SK-N-SH (cell line): ENCODE results near the gene SSTR3.
"Not testable (repeated sequence)": the region's sequence is repeated elsewhere in the genome, so short reads cannot be mapped to it uniquely, and the experiment has no call there.

Source experiments
- GABPA ChIP-seq: IDR thresholded peaks from 2 replicates; pipeline ENCODE4 v1.4.0; 2012; ENCODE audit warnings: low read depth, mild to moderate bottlenecking
- POLR2AphosphoS5 ChIP-seq: IDR thresholded peaks from 2 replicates; pipeline ENCODE4 v1.6.1; 2012; ENCODE audit warnings: low read depth, low read length
- YY1 ChIP-seq: IDR thresholded peaks from 2 replicates; pipeline ENCODE4 v1.4.0; 2012; ENCODE audit warnings: low read depth, mild to moderate bottlenecking
- TF ChIP-seq, protein P1 (sequence below): fragments of 200-600 bp; sonication (generic); IDR thresholded peaks from 2 replicates; pipeline ENCODE4 v1.6.1; 2017; ENCODE audit warnings: antibody characterized with exemption, mild to moderate bottlenecking, moderate library complexity

DNA sequence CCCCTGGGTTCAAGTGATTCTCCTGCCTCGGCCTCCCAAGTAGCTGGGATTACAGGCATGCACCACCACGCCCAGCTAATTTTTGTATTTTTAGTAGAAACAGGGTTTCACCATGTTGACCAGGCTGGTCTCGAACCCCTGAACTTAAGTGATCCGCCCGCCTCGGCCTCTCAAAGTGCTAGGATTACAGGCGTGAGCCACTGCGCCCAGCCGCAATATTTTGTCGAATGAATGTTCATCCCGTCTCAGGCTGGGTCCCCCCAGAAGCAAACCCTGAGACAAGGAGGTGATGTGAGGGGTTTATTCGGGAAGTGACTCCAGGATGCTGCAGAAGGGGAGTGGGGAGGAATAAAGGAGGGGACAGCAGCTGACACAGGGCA lies 21.1 kb upstream of the SSTR3 start:
- TF ChIP-seq, protein P1, sequence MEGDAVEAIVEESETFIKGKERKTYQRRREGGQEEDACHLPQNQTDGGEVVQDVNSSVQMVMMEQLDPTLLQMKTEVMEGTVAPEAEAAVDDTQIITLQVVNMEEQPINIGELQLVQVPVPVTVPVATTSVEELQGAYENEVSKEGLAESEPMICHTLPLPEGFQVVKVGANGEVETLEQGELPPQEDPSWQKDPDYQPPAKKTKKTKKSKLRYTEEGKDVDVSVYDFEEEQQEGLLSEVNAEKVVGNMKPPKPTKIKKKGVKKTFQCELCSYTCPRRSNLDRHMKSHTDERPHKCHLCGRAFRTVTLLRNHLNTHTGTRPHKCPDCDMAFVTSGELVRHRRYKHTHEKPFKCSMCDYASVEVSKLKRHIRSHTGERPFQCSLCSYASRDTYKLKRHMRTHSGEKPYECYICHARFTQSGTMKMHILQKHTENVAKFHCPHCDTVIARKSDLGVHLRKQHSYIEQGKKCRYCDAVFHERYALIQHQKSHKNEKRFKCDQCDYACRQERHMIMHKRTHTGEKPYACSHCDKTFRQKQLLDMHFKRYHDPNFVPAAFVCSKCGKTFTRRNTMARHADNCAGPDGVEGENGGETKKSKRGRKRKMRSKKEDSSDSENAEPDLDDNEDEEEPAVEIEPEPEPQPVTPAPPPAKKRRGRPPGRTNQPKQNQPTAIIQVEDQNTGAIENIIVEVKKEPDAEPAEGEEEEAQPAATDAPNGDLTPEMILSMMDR = not testable (repeated sequence)
- not testable (repeated sequence) for TF ChIP-seq GABPA, YY1, POLR2AphosphoS5
